ENCODE measurements around the gene PLEKHA1. TPM values are rescaled to one million over a fixed set of nuclear protein-coding genes. Genes with fewer than 3 reads are reported as not detected.

The PLEKHA1 gene
- total and polyA plus RNA-seq, 2 of the 4 experiments (the other 2 are of a cell fraction) = 7.2 to 9.5 TPM

DNA sequence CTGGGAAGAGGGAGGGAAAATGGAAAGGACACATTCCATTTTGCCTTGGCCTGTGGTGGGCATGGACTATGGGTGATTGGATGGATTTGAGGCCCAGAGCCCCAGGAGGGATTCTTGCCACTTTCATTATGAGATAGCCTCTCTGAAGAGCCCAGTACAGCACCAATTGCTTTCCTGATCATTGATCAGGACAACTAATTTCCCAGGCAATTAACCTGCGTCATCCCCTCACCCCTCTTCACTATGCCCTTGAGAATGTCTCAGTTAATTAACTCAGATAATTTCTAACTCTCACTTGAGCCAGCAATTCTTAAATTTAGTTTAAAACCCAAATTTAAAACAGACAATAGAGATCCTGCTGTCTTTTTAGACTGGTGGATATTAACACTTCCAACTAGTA is 13.5 kb upstream of the PLEKHA1 start:
- H3K23ac ChIP-seq (ENCODE audit: low read depth, low read length) = no peak overlapping the region
- H3K4me2 ChIP-seq (ENCODE audit: low read depth, low read length) = no peak overlapping the region
- no peak overlapping the region for H4K5ac ChIP-seq (ENCODE audit: low read depth, low read length)
- CTCF ChIA-PET = interaction anchor here (0.6 kb wide), 1 partner anchor 93 kb away, joined by 4 read pairs; no protein-coding TSS in a partner anchor
- WGBS, 2 experiments (ENCODE audit: extremely low coverage in 2 of 2, insufficient read length in 1 of 2) = no CpG with 5 or more reads among the region's 1 CpG
- no peak overlapping the region for H4K91ac ChIP-seq (ENCODE audit: insufficient read depth, low read depth, low read length)
- H3K27ac ChIP-seq (ENCODE audit: insufficient read depth, low read length) = no peak overlapping the region
- no TSS peak for BruUV-seq (replicated peaks)
- no peak overlapping the region for H2BK5ac ChIP-seq (ENCODE audit: low read depth, low read length, poor library complexity, severe bottlenecking)
- no peak overlapping the region for H3K18ac ChIP-seq (ENCODE audit: low read depth, low read length)
- H3K14ac ChIP-seq (replicated peaks; ENCODE audit: low read depth, low read length) = no peak overlapping the region
- H3K27me3 ChIP-seq (ENCODE audit: control insufficient read depth, insufficient read depth, low read length) = peaks cover 10% of the 10 kb centered on the region
- TF ChIP-seq POLR2A (IDR thresholded peaks at IDR 0.05; ENCODE audit: low read depth, low read length) (no peak), CHD1 (IDR thresholded peaks at IDR 0.05; ENCODE audit: low read depth, low read length) (no peak)
- TF ChIP-seq, protein P1, sequence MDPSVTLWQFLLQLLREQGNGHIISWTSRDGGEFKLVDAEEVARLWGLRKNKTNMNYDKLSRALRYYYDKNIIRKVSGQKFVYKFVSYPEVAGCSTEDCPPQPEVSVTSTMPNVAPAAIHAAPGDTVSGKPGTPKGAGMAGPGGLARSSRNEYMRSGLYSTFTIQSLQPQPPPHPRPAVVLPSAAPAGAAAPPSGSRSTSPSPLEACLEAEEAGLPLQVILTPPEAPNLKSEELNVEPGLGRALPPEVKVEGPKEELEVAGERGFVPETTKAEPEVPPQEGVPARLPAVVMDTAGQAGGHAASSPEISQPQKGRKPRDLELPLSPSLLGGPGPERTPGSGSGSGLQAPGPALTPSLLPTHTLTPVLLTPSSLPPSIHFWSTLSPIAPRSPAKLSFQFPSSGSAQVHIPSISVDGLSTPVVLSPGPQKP (IDR thresholded peaks at IDR 0.05; ENCODE audit: borderline replicate concordance, low read depth, low read length) = no peak
- H4K20me1 ChIP-seq (ENCODE audit: insufficient read depth, low read length) = no peaks in the 10 kb centered on the region
- no peaks in the 10 kb centered on the region for H3K36me3 ChIP-seq (ENCODE audit: control insufficient read depth, insufficient read depth, low read length)
- no peak overlapping the region for H3K4ac ChIP-seq (ENCODE audit: low read depth, low read length)
- H3K9me1 ChIP-seq (ENCODE audit: insufficient read depth, low read length) = no peaks in the 10 kb centered on the region
- in situ Hi-C loops (cut with MboI; ENCODE audit: low sequenced_read_pairs) = no loop called here
- H3K4me1 ChIP-seq (ENCODE audit: control insufficient read depth, insufficient read depth, low read length) = no peaks in the 10 kb centered on the region
- no peaks in the 10 kb centered on the region for H3K79me1 ChIP-seq (ENCODE audit: low read depth in 1 of 2, low read length in 2 of 2)
- no peak overlapping the region for H2BK120ac ChIP-seq (ENCODE audit: low read depth, low read length)
- no peak overlapping the region for H3K9ac ChIP-seq (ENCODE audit: low read depth, low read length)
- H2AFZ ChIP-seq (replicated peaks; ENCODE audit: low read length, poor library complexity) = no peak overlapping the region
- H4K8ac ChIP-seq (ENCODE audit: low read depth in 2 of 2, low read length in 2 of 2) = no peak overlapping the region
- dilution Hi-C loops (cut with HindIII; ENCODE audit: low sequenced_read_pairs, unreplicated experiment) = no loop called here
- ATAC-seq (ENCODE audit: low read depth) = no peak
- no peaks in the 10 kb centered on the region for H3K9me3 ChIP-seq (ENCODE audit: control insufficient read depth, insufficient read depth, low read length)
- no peak overlapping the region for H2BK20ac ChIP-seq (ENCODE audit: low read depth, low read length)
- no peak overlapping the region for H2BK15ac ChIP-seq (ENCODE audit: low read depth, low read length)
- no peak overlapping the region for H3K4me3 ChIP-seq (ENCODE audit: insufficient read depth, low read depth, low read length)
- no peak for DNase-seq
- intact Hi-C loops (cut with micrococcal nuclease) = no loop called here
- H3K56ac ChIP-seq (ENCODE audit: extremely low read depth, insufficient read depth, low read length) = no peak overlapping the region
- POLR2A ChIA-PET (ENCODE audit: unreplicated experiment) = no interaction called here
- no peak overlapping the region for H2AK9ac ChIP-seq (replicated peaks; ENCODE audit: low read depth, low read length, poor library complexity)
- H2AK5ac ChIP-seq (ENCODE audit: low read depth, low read length) = no peak overlapping the region
